ENCODE measurements around the gene HHAT.

HHAT gene

GRCh38 chr1:210695026-210695425 lies 366.3 kb downstream of the HHAT start:
- no peak for DNase-seq

DNA sequence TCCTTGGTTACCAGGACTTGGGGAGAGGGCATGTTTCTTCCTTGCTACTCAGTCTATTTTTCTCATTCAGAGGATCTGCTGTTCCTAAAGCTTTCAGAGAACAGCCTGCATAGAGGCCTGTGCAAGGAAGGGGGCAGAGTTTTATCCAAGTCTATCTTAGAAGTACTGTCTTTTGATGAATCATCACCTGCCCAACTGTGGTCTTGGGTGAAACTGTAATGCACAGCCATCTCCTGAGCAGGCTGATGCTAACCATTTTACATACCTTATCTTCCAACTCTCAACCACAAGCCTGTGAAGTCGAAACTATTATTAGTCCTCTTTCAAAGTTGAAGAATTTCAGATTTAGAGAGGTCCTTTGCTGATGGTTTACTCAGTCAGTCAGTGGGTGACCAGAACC lies 368.0 kb downstream of the HHAT start:
- no peak for DNase-seq

DNA sequence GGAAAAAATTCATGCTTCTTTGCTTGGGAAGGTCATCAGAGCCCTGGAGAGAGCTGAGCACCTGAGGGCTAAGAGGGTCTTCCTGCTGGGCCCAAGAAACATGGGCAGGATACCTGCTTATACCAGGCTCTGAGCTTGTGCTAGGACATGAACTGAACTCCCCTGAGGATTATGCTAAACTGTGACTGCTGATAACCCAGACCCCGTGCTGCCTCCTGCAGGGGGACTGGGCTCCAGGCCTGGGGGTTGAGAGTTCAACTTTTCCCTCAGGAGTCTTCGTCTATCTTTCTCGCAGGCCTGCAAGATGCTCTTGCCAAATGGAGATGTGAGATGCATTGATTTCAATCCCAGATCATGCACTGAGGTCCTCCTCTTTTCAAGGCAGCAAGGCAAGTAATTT lies 368.5 kb downstream of the HHAT start:
- no peak for DNase-seq

GRCh38 chr1:210698661-210699060 lies 370.0 kb downstream of the HHAT start:
- no peak for DNase-seq

DNA sequence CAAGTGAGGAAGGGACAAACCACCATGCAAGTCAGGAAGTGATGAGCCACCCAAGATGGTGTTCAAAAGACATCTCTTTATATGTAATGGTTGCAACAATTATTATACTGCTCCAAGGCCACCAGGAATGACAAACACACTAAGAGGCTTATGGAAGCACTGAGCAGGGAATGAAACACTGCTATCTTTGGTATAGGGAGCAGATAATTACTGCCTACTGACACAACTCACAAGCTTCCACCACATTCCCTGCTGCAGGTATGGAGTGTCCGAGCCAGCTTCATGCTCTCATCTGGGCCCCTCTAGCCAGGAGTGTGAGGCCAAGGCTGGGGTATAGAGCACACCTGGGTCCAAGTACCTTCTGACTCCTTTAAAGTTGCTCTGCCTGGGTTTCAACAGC lies 371.4 kb downstream of the HHAT start:
- no peak for DNase-seq

DNA sequence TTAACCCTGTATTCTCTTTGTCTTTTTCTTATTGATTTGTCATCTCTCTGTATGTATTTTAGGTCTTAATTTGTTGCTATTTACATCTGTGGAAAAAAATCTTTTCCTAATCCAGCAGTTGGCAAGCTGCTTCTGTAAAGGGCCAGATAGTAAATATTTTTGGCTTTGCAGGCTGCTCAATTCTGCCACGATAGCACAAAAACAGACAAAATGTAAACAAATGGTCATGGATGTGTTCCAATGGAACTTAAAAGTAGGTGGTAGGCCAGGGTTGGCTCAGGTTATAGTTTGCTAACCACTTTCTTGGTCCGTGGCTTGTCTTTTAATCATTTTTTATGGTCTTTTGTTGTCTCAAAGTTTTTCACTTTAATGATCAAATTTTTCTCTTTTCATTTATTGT lies 371.8 kb downstream of the HHAT start:
- no peak for DNase-seq

DNA sequence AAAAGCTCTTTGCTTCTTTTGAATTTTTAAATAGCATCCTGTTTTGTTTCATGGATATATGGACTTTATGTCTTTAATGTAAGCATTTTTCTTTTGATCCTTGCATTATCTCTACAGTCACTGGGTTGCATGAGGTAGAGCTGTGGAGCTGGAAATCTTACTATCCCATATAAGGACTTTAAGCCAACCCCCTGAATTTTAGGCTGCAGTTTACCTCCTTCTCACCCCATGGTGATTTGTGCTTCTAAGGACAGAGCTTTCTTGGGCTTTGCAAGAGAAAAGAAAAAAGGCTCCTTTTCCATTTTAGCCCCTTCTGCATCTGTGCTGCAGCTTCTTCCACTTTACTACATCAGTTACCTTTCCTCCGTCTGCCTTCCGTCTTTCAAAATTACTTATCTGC lies 373.8 kb downstream of the HHAT start:
- DNase-seq, result no peak

DNA sequence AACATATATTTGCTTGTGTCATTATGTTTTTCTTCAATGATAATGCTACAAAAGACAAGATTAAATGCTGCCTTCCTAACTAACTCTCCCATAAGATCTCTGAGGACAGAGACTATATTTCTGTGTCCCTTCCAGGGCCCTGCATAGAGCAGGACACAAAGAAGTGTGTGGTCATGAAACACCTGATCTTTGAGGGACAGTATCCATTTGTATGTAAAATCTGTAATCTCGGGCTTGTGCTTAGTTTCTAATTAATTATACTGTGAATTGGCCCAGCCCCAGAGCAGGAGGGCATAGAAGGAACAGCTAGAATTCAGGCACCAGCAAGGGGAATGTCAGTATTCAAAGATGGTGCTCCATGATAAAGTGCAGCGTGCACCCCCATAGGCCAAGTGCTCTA lies 374.9 kb downstream of the HHAT start:
- DNase-seq, result no peak

DNA sequence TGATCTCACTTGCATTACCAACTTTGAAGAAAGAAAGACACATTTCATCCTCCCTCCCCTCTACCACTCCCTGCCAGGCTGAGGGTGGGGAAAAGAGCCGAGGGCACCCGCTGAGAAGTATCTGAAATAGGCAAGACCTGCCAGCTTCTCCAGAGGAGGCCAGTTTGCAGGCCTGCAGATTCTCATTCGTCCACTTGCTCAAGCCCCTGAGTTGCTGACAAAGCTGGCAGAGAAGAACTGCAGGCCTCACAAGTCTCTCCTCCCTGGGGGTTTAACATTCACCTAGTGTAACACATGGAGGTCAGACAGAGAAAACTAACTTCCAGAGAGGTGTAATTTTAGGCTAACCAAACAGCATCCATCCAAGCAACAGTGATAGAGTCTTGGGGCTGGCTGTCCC lies 376.4 kb downstream of the HHAT start:
- no peak for DNase-seq

- DNase-seq, result no peak
Observed at GRCh38 chr1:210706246-210706645, 377.5 kb downstream of the HHAT start.

GRCh38 chr1:210707300-210708240 lies 378.9 kb downstream of the HHAT start:
- DNase-seq, result no peak

- no peak for DNase-seq
Observed at GRCh38 chr1:210709701-210710100, 381.0 kb downstream of the HHAT start.

DNA sequence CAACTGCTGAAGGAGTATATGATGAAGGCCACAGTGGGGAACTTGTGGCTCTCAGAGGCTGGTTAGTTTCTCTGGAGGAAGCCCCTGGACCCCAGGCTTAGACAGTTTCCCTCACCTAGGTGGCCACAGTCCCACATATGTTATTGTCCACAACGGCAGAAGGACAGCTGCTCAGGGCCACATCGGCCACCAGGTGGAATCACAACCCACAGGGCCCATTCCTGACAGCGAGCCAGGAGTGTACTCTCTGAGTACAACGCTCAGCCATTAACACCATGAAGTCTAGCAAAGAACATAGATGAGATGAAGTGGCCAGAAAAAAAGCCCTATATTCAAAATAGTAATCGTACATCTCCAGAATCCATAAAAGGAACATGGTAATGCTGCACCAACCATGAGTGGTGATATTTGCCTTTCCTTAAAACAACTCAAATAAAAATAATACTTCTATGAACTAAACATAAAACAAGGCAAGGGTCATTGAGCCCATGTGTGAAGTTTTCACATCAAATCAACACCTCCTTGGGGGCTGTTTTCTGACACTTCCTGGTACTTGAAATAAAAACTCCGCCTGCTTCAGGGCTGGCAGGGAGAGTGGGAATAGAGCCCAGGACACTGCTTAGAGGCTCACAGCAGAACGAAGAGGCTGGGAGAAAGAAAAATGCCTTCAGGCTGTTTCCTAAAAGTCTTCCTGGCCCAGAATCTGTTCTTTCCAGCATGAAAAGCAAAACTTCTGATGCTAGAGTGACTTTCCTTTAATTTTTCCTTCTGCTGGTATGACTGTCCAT lies 383.3 kb downstream of the HHAT start:
- DNase-seq, result no peak

DNA sequence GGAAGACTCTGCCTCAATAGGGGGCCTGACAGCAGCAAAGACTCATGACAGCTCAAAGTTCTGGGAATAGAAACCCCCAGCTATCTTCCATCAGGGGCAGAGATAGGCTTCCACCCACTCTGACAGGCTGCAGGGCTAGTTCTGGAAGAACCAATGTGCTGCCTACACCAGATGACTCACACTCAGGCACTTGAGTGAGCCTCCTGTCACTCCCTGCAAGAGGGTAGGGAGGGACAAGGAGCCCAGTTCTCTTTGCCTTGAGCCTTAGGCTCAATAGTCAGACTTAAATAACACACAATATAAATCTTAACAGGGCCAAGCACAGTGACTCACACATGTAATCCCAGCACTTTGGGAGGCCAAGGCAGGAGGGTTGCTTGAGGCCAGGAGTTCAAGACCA lies 386.4 kb downstream of the HHAT start:
- DNase-seq, result no peak

GRCh38 chr1:210722410-210723081 lies 393.8 kb downstream of the HHAT start:
- no peak for DNase-seq

DNA sequence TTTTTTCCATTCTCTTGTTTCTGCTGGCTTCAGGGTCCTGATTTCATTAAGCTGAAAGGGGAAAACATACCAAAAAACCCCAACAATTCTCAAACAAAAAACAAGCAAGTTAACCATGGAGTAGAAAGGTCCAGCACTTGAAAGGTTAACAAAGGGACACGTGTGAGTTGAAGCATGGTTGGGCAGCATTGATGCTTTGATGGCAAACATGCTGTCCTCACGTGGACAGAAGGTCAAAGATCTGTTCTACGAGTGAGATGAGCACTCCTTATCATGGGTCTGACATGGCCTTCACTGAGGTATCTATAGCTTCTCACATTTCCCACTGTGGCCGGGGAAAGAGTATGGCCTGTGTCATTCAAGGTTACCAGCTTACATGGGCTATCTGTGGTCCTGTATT lies 394.9 kb downstream of the HHAT start:
- no peak for DNase-seq

DNA sequence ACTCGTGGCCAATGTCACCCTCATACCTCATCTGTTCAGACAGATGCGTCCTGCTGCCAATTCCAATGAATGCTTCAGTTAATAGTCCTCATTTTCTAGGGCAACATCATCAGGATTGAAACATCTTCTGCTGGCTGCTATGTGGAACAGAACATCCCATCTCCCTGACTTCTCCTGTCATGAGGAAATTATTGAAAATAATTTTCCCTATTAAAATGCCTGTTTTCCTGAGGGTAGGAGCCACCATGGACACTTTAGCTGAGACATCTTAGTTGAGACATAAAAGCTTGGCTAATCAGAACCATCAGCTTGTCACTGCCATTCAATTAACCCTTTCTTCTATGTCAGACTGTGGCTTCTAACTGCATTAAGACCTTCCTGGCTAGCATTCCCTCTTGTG lies 396.1 kb downstream of the HHAT start:
- DNase-seq, result no peak
